ENCODE results near the gene NKPD1.

- TF ChIP-seq CTCF (IDR thresholded peaks at IDR 0.05 in 8 of 11, conservative IDR thresholded peaks at IDR 0.05 in 3 of 11) (no peak), POLR2AphosphoS5 (IDR thresholded peaks at IDR 0.05) (no peak), POLR2A (IDR thresholded peaks at IDR 0.05) (no peak)
Observed at GRCh38 chr19:45147835-45148676, 12.7 kb downstream of the NKPD1 start.

Measured in spleen (tissue), 7 donors.